H1 (cell line): ENCODE measurements around the gene ARPIN. TPM values are rescaled to one million over a fixed set of nuclear protein-coding genes. Genes with fewer than 3 reads are reported as not detected.

Source experiments
- polyA plus RNA-seq, 7 experiments: library from polyadenylated mRNA; depleted of rRNA in 3 of 7; stranded (reverse) in 5 of 7; unstranded in 2 of 7; fragments of >200 nt in 5 of 7; fragments of 200-250 nt in 2 of 7; gene quantifications; 1 replicate in 5 of 7; 2 replicates in 1 of 7; 4 replicates in 1 of 7; pipeline versions ENCODE4 v1.2.1 to v1.2.3, GENCODE V29; 2011 to 2013; ENCODE audit warnings: missing spikeins in 2 of 7, mixed read lengths in 2 of 7
- total RNA-seq: library from RNA; stranded (reverse); fragmentation: NEBNext Ultra II Directional; extraction: Animal tissue kit (Norgen Biotek cat#: 25700); gene quantifications from 2 replicates; pipeline ENCODE4 v1.2.1, GENCODE V29; 2021
- TF ChIP-seq, protein P1 (sequence below): IDR thresholded peaks from 2 replicates; pipeline ENCODE4 v1.6.1; 2012; ENCODE audit warnings: inconsistent platforms

ARPIN gene
- total and polyA plus RNA-seq, 2 of the 8 experiments (the other 6 are each of a cell fraction or from before 2014, with no cell fraction given): 3.1 to 3.9 TPM

DNA sequence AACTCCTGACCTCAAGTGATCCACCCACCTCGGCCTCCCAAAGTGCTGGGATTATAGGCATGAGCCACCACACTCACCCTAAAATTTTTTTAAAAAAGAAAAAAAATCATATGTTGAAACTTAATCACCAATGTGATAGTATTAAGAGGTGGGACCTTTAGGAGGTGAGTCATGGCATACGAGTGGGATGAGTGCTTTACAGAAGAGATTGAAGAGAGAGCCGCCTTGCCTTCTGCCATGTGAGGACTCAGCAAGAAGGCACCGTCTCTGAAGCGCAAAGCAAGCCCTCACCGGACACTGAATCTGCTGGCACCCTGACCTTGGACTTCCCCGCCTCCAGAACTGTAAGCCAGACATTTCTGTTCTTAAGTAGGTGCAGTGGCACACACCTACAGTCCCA lies 5.5 kb downstream of the ARPIN start (continued):
- TF ChIP-seq, protein P1, sequence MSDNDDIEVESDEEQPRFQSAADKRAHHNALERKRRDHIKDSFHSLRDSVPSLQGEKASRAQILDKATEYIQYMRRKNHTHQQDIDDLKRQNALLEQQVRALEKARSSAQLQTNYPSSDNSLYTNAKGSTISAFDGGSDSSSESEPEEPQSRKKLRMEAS: no peak
